ENCODE measurements around the gene LRMDA. TPM values are rescaled to one million over a fixed set of nuclear protein-coding genes. Genes with fewer than 3 reads are reported as not detected.

LRMDA gene
- total and polyA plus RNA-seq, 2 donors (not counting 3 experiments of a cell fraction or from before 2014, with no cell fraction given), result 9.7 to 18.0 TPM

DNA sequence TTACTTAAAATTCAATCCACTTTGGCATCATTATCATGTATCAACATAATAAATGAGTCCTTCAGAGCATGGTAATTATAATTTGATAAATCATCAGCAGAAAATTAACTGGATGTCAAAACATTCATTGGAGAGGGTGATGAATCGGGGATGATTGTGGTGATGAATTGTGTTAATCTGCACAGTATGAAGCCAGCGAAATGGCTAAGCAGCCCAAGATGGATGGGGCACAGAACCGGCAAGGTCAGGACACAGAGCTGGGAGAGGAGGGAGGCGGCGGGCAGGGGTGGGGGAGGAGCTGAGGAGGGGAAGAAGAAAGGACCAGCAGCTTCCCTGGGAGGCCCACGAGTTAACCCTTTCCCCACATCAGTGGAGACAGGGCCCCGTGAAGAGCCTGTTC lies 536.1 kb downstream of the LRMDA start:
- no peaks in the 10 kb centered on the region for H4K20me1 ChIP-seq (replicated peaks; ENCODE audit: control insufficient read depth, extremely low read depth, insufficient read depth, low read length)
- BruUV-seq (replicated peaks), result no TSS peak
- no peak overlapping the region for H3K4me3 ChIP-seq (replicated peaks in 1 of 3; ENCODE audit: insufficient read depth in 1 of 3, low read depth in 1 of 3, low read length in 3 of 3)
- H3K9me3 ChIP-seq (replicated peaks; ENCODE audit: control insufficient read depth, insufficient read depth, low read length), result no peaks in the 10 kb centered on the region
- ChIA-PET POLR2A (no interaction called here), CTCF (no interaction called here)
- TF ChIP-seq POLR2A (IDR thresholded peaks at IDR 0.05; ENCODE audit: low read depth, low read length), result no peak
- no peak for TF ChIP-seq POLR2AphosphoS5 (IDR thresholded peaks at IDR 0.05; ENCODE audit: insufficient read depth, low read depth, low read length)
- TF ChIP-seq FOS (IDR thresholded peaks at IDR 0.05; ENCODE audit: borderline replicate concordance, insufficient read depth, low read length), result no peak
- TF ChIP-seq, protein P1, sequence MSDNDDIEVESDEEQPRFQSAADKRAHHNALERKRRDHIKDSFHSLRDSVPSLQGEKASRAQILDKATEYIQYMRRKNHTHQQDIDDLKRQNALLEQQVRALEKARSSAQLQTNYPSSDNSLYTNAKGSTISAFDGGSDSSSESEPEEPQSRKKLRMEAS (IDR thresholded peaks at IDR 0.05; ENCODE audit: insufficient read depth, insufficient read length), result no peak
- no peak for TF ChIP-seq JUN (IDR thresholded peaks at IDR 0.05; ENCODE audit: borderline replicate concordance, insufficient read depth, insufficient read length, low read depth)
- TF ChIP-seq, protein P2, sequence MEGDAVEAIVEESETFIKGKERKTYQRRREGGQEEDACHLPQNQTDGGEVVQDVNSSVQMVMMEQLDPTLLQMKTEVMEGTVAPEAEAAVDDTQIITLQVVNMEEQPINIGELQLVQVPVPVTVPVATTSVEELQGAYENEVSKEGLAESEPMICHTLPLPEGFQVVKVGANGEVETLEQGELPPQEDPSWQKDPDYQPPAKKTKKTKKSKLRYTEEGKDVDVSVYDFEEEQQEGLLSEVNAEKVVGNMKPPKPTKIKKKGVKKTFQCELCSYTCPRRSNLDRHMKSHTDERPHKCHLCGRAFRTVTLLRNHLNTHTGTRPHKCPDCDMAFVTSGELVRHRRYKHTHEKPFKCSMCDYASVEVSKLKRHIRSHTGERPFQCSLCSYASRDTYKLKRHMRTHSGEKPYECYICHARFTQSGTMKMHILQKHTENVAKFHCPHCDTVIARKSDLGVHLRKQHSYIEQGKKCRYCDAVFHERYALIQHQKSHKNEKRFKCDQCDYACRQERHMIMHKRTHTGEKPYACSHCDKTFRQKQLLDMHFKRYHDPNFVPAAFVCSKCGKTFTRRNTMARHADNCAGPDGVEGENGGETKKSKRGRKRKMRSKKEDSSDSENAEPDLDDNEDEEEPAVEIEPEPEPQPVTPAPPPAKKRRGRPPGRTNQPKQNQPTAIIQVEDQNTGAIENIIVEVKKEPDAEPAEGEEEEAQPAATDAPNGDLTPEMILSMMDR (IDR thresholded peaks at IDR 0.05; ENCODE audit: extremely low read depth in 1 of 2, insufficient read depth in 1 of 2, low read depth in 1 of 2, low read length in 2 of 2), result no peak
- TF ChIP-seq GATA2 (IDR thresholded peaks at IDR 0.05; ENCODE audit: insufficient read depth, insufficient read length, low read depth, low read length), result no peak
- no peak for TF ChIP-seq EZH2 (IDR thresholded peaks at IDR 0.05; ENCODE audit: borderline replicate concordance, low read depth, low read length, severe bottlenecking)
- no peak for TF ChIP-seq MYC (IDR thresholded peaks at IDR 0.05; ENCODE audit: low read depth, low read length)
- H3K4me2 ChIP-seq (ENCODE audit: insufficient read depth, low read length), result no peak overlapping the region
- H3K27me3 ChIP-seq (ENCODE audit: control insufficient read depth in 2 of 2, insufficient read depth in 2 of 2, low read length in 2 of 2), result no peaks in the 10 kb centered on the region
- H3K36me3 ChIP-seq (ENCODE audit: control insufficient read depth in 2 of 2, extremely low read depth in 1 of 2, insufficient read depth in 2 of 2, low read length in 2 of 2), result no peaks in the 10 kb centered on the region
- H3K9me1 ChIP-seq (replicated peaks; ENCODE audit: control insufficient read depth, extremely low read depth, insufficient read depth, low read length), result no peaks in the 10 kb centered on the region
- intact Hi-C loops (cut with micrococcal nuclease) (no loop called here), dilution Hi-C loops (cut with MboI; ENCODE audit: extremely low pct_ligation_motif_present, low sequenced_read_pairs) (no loop called here)
- H3K9ac ChIP-seq (replicated peaks; ENCODE audit: extremely low read depth, insufficient read depth, low read length), result no peak overlapping the region
- no peaks in the 10 kb centered on the region for H3K4me1 ChIP-seq (ENCODE audit: control insufficient read depth, extremely low read depth, insufficient read depth, low read length)
- no peak for FAIRE-seq
- no peak for DNase-seq (ENCODE audit: low read depth, low spot score)
- H3K27ac ChIP-seq (ENCODE audit: insufficient read depth, low read depth, low read length), result no peak overlapping the region
- no peaks in the 10 kb centered on the region for H3K79me2 ChIP-seq (ENCODE audit: control insufficient read depth, insufficient read depth, low read length)
- H2AFZ ChIP-seq (ENCODE audit: low read depth, low read length), result no peak overlapping the region
